ENCODE results near the gene IGF2BP2. TPM values are rescaled to one million over a fixed set of nuclear protein-coding genes. Genes with fewer than 3 reads are reported as not detected.
A peak's percentile ranks its signal among the peaks of the same experiment; 100 is the strongest.

The IGF2BP2 gene
- total RNA-seq, 1 experiment from 2014 or later, result 133 TPM

- H3K4me3 Mint-ChIP-seq, result no peak overlapping the region
- peaks cover 87% of the 10 kb centered on the region for H3K4me1 Mint-ChIP-seq
- DNase-seq (ENCODE audit: low spot score) (no peak), ATAC-seq (no peak)
- no peak for TF ChIP-seq FOXK1 (CRISPR knock-in tag; IDR thresholded peaks at IDR 0.05)
- TF ChIP-seq TCF7 (CRISPR knock-in tag; IDR thresholded peaks at IDR 0.05; ENCODE audit: low read depth), result no peak
- TF ChIP-seq HMGA2 (CRISPR knock-in tag; IDR thresholded peaks at IDR 0.05), result no peak
- no peak for TF ChIP-seq GRHL2 (CRISPR knock-in tag; IDR thresholded peaks at IDR 0.05; ENCODE audit: insufficient replicate concordance, severe bottlenecking)
- no peak for TF ChIP-seq ZNF281 (CRISPR knock-in tag; IDR thresholded peaks at IDR 0.05)
- TF ChIP-seq ZNF512 (CRISPR knock-in tag; IDR thresholded peaks at IDR 0.05; ENCODE audit: borderline replicate concordance), result no peak
- TF ChIP-seq ELF4 (CRISPR knock-in tag; IDR thresholded peaks at IDR 0.05; ENCODE audit: low read depth), result no peak
- no peak for TF ChIP-seq ARID4B (CRISPR knock-in tag; IDR thresholded peaks at IDR 0.05; ENCODE audit: borderline replicate concordance)
- TF ChIP-seq ZNF232 (CRISPR knock-in tag; IDR thresholded peaks at IDR 0.05), result no peak
- TF ChIP-seq PREB (CRISPR knock-in tag; IDR thresholded peaks at IDR 0.05; ENCODE audit: borderline replicate concordance), result no peak
- no peak for TF ChIP-seq FOXJ3 (CRISPR knock-in tag; IDR thresholded peaks at IDR 0.05; ENCODE audit: borderline replicate concordance)
- TF ChIP-seq ERG (CRISPR knock-in tag; IDR thresholded peaks at IDR 0.05), result no peak
- TF ChIP-seq NFATC4 (CRISPR knock-in tag; IDR thresholded peaks at IDR 0.05), result no peak
- TF ChIP-seq USF1 (CRISPR knock-in tag; IDR thresholded peaks at IDR 0.05), result no peak
- TF ChIP-seq CTCF (IDR thresholded peaks at IDR 0.05), result no peak
- TF ChIP-seq KAT7 (CRISPR knock-in tag; IDR thresholded peaks at IDR 0.05; ENCODE audit: borderline replicate concordance), result no peak
- no peak for TF ChIP-seq AR (CRISPR knock-in tag; IDR thresholded peaks at IDR 0.05)
- TF ChIP-seq ZNF138 (CRISPR knock-in tag; conservative IDR thresholded peaks at IDR 0.05), result no peak
- no peaks in the 10 kb centered on the region for H3K27me3 Mint-ChIP-seq (ENCODE audit: low read depth)
- ChIA-PET CTCF (interaction anchor here (0.6 to 2.3 kb wide), 3 partner anchors 47 to 155 kb away, joined by 3 to 10 read pairs (median 3); no protein-coding TSS in a partner anchor), POLR2A (no interaction called here)
- H3K9me3 Mint-ChIP-seq, result no peaks in the 10 kb centered on the region
- peak overlapping the region; percentile 76 for H3K27ac Mint-ChIP-seq
- H3K36me3 Mint-ChIP-seq, result no peaks in the 10 kb centered on the region
Measured at GRCh38 chr3:185724251-185724650, 100.6 kb downstream of the IGF2BP2 start.

All from WTC11 (cell line).